ENCODE results near the gene RND3.

DNA sequence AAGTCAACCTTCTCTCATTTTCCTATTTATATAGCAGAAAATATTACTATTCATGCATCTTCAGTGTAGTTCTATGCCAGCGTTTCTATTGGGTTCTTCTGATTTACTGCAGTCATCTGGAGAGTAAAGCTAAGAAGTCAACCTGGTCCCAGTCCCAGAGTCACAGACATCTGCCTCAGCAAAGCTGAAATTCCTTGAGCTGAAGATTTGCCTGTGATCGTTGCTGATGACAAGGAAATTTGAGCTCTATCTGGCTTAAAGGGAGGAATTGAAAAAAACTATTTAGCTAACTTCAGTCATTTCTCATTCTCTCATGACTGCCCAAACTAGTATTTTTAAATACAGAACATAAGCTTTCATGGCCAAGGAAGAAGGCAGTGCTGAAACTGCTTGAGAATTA lies 45.7 kb downstream of the RND3 start:
- TF ChIP-seq EZH2phosphoT487 (IDR thresholded peaks at IDR 0.05; ENCODE audit: insufficient read depth, low read depth) (no peak), EZH2 (IDR thresholded peaks at IDR 0.05; ENCODE audit: insufficient read depth, poor library complexity, severe bottlenecking) (no peak)
